OCI-LY7 (cell line): ENCODE data around the gene GPATCH2L. TPM values are rescaled to one million over a fixed set of nuclear protein-coding genes. Genes with fewer than 3 reads are reported as not detected.

Experiments
- BruUV-seq: library from RNA; stranded (reverse); fragments of 400-500 nt; replicated peaks from 2 replicates; lab custom pipeline; 2021; lab: Mats Ljungman, UMichigan
- CTCF ChIA-PET: fragments of 300-600 bp; sonication (Branson Sonifier 250); formaldehyde crosslinking; loops from one replicate; lab custom pipeline; 2022; ENCODE audit warnings: antibody characterized with exemption; ENCODE audit not compliant: unreplicated experiment; lab: Charles Lee
- POLR2A ChIA-PET: fragments of 300-600 bp; sonication (Branson Sonifier 250); formaldehyde crosslinking; loops from one replicate; lab custom pipeline; 2022; ENCODE audit warnings: antibody characterized with exemption; lab: Charles Lee
- DNase-seq: peaks from one replicate; pipeline ENCODE4 v3.0.0-alpha.2; 2015; ENCODE audit warnings: low spot score
- H2AFZ ChIP-seq: fragments of 200-600 bp; sonication (generic), shearing (Covaris generic); 2 replicates; pipeline ENCODE4 v1.6.1; 2014; ENCODE audit warnings: mild to moderate bottlenecking, antibody characterized with exemption, low read length, moderate library complexity
- H3K27ac ChIP-seq: fragments of 200-600 bp; sonication (generic); 2 replicates; pipeline ENCODE4 v1.5.1; 2014; ENCODE audit warnings: mixed run types, low read depth, mild to moderate bottlenecking, moderate library complexity, low read length, inconsistent platforms; ENCODE audit not compliant: poor library complexity, severe bottlenecking
- H3K36me3 ChIP-seq: fragments of 200-600 bp; sonication (generic); 2 replicates; pipeline ENCODE4 v1.6.1; 2014; ENCODE audit warnings: mild to moderate bottlenecking, antibody characterized with exemption, low read length, moderate library complexity, mixed read lengths; ENCODE audit not compliant: insufficient read depth
- H3K4me1 ChIP-seq: fragments of 200-600 bp; sonication (generic); 2 replicates; pipeline ENCODE4 v1.5.1; 2014; ENCODE audit warnings: mild to moderate bottlenecking, low read length; ENCODE audit not compliant: insufficient read depth, poor library complexity, severe bottlenecking
- H3K4me2 ChIP-seq: fragments of 200-600 bp; sonication (generic); 2 replicates; pipeline ENCODE4 v1.6.1; 2014; ENCODE audit warnings: mild to moderate bottlenecking, low read length
- H3K4me3 ChIP-seq: fragments of 200-600 bp; sonication (generic); 2 replicates; pipeline ENCODE4 v1.5.1; 2014; ENCODE audit warnings: mild to moderate bottlenecking, low read depth, low read length; ENCODE audit not compliant: poor library complexity, severe bottlenecking
- H3K79me2 ChIP-seq: fragments of 200-600 bp; sonication (generic); 2 replicates; pipeline ENCODE4 v1.6.1; 2016; ENCODE audit warnings: low read depth, mild to moderate bottlenecking, low read length, moderate library complexity, mixed read lengths; ENCODE audit not compliant: insufficient read depth
- H3K9me2 ChIP-seq: fragments of 200-600 bp; sonication (generic); 2 replicates; pipeline ENCODE4 v1.6.1; 2016; ENCODE audit warnings: mild to moderate bottlenecking, low read length, mixed read lengths; ENCODE audit not compliant: insufficient read depth
- H3K9me3 ChIP-seq: fragments of 200-600 bp; sonication (generic); 2 replicates; pipeline ENCODE4 v1.6.1; 2014; ENCODE audit warnings: mild to moderate bottlenecking, mixed run types, low read length, mixed read lengths
- H4K20me1 ChIP-seq: fragments of 200-600 bp; sonication (generic); 2 replicates; pipeline ENCODE4 v1.6.1; 2014; ENCODE audit warnings: mild to moderate bottlenecking, antibody characterized with exemption, low read length, moderate library complexity, mixed read lengths; ENCODE audit not compliant: insufficient read depth
- EZH2phosphoT487 ChIP-seq: fragments of 200-600 bp; sonication (generic); IDR thresholded peaks from 2 replicates; pipeline ENCODE4 v1.6.1; 2018; ENCODE audit warnings: low read depth, borderline replicate concordance, mild to moderate bottlenecking, mixed run types, antibody characterized with exemption, low read length, moderate library complexity, mixed read lengths
- intact Hi-C: fragments of 100-400 bp; cut with micrococcal nuclease; formaldehyde crosslinking; loops from one replicate; pipeline ENCODE4 v1.10.0; 2022; ENCODE audit not compliant: unreplicated experiment
- total RNA-seq, 2 experiments: library from RNA; depleted of rRNA in 1 of 2; stranded (reverse); fragments of >200 nt in 1 of 2; shearing (Covaris generic) in 1 of 2; gene quantifications; 2 replicates each; pipeline ENCODE4 v1.2.3, GENCODE V29; 2014 to 2022
- TF ChIP-seq, protein P1 (sequence below): fragments of 200-600 bp; sonication (generic); conservative IDR thresholded peaks from 2 replicates; pipeline ENCODE4 v1.5.1; 2014; ENCODE audit warnings: mild to moderate bottlenecking, antibody characterized with exemption, low read length, moderate library complexity, mixed read lengths

The GPATCH2L gene
- total RNA-seq, 2 experiments from 2014 or later = 41.9 to 59.0 TPM

DNA sequence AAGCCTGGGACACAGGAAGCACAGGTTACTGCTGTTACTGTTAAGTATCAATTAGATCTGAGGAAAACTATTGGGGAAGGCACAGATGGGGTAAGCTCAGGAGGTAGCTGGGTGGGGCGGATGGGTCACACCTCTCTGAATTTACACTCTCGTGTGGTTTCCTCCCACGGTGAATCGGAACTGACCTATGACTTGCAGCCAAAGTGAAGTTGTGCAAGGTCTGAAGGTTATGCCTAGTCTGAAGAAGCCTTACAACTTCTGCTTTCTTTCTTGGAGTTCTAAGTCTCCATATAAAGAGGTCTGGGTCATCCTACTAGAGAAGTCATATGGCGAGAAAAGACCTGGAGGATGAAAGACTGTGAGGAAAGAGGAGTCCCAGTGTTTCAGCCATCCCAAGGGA is 25.6 kb upstream of the GPATCH2L start:
- no peak overlapping the region for H3K4me2 ChIP-seq
- H3K9me2 ChIP-seq = no peaks in the 10 kb centered on the region
- H3K4me3 ChIP-seq = no peak overlapping the region
- no peaks in the 10 kb centered on the region for H4K20me1 ChIP-seq
- H3K27ac ChIP-seq = no peak overlapping the region
- H3K4me1 ChIP-seq = no peaks in the 10 kb centered on the region
- DNase-seq = no peak
- ChIA-PET POLR2A (no interaction called here), CTCF (no interaction called here)
- no peaks in the 10 kb centered on the region for H3K9me3 ChIP-seq
- BruUV-seq = no TSS peak
- no peak overlapping the region for H2AFZ ChIP-seq
- no peaks in the 10 kb centered on the region for H3K79me2 ChIP-seq
- no peak for TF ChIP-seq EZH2phosphoT487
- TF ChIP-seq, protein P1, sequence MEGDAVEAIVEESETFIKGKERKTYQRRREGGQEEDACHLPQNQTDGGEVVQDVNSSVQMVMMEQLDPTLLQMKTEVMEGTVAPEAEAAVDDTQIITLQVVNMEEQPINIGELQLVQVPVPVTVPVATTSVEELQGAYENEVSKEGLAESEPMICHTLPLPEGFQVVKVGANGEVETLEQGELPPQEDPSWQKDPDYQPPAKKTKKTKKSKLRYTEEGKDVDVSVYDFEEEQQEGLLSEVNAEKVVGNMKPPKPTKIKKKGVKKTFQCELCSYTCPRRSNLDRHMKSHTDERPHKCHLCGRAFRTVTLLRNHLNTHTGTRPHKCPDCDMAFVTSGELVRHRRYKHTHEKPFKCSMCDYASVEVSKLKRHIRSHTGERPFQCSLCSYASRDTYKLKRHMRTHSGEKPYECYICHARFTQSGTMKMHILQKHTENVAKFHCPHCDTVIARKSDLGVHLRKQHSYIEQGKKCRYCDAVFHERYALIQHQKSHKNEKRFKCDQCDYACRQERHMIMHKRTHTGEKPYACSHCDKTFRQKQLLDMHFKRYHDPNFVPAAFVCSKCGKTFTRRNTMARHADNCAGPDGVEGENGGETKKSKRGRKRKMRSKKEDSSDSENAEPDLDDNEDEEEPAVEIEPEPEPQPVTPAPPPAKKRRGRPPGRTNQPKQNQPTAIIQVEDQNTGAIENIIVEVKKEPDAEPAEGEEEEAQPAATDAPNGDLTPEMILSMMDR = no peak
- H3K36me3 ChIP-seq = no peaks in the 10 kb centered on the region
- intact Hi-C loops = no loop called here

DNA sequence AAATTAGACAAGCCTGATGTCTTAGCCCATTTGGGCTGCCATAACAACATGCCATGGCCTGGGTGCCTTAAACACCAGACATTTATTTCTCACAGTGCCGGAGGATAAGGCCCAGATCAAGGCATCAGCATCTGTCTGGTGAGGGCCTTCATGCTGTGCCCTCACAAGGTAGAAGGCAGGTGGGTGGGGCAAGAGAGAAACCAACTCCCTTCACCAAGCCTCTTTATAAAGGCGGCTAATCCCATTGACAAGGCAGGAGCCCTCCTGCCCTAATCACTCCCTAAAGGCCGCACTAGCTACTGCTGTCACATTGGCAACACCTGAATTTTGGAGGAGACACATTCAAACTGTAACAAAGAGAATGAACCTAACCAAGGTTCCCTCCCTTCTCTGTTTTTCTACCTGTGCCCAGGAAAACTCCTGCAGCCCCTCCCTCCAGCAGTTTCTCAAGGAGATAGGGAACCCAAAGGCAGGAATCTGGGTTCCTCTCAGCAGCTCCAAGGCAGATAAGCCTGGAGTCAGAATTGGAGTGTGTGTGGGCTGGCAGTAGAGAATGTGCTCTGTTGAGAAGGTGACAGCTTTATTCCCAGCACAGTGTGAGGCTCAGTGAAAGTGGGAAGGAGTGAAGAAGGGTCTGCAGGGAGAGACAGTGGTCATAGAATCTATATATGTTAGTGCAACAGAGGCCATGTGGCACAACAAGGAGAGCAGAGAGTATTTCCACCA is 21.7 kb upstream of the GPATCH2L start:
- Histone ChIP-seq H3K4me2 (no peak overlapping the region), H4K20me1 (no peaks in the 10 kb centered on the region), H3K79me2 (no peaks in the 10 kb centered on the region), H3K36me3 (no peaks in the 10 kb centered on the region), H3K9me2 (no peaks in the 10 kb centered on the region), H3K4me3 (no peak overlapping the region), H2AFZ (no peak overlapping the region), H3K4me1 (no peaks in the 10 kb centered on the region), H3K9me3 (no peaks in the 10 kb centered on the region), H3K27ac (no peak overlapping the region)
- ChIA-PET CTCF (no interaction called here), POLR2A (interaction anchor here (0.6 kb wide), 1 partner anchor 1059 kb away, joined by 3 read pairs; no protein-coding TSS in a partner anchor)
- BruUV-seq = no TSS peak
- DNase-seq = no peak
- TF ChIP-seq, protein P1 = no peak
- no peak for TF ChIP-seq EZH2phosphoT487
- intact Hi-C loops = no loop called here
